Panc1 (cell line): Measurements from ENCODE around the gene PIEZO1. TPM values are rescaled to one million over a fixed set of nuclear protein-coding genes. Genes with fewer than 3 reads are reported as not detected.

Experiments
- ATAC-seq: fragments of 200-7000 bp; cut with Tn5 transposase; 2 replicates; pipeline ENCODE4 v1.9.1; 2020; ENCODE audit warnings: mild to moderate bottlenecking, moderate library complexity
- BruUV-seq: library from RNA; stranded (reverse); fragments of 400-500 nt; replicated peaks from 2 replicates; lab custom pipeline; 2021; lab: Mats Ljungman, UMichigan
- CTCF ChIA-PET: fragments of 300-600 bp; sonication (Branson Sonifier 250); formaldehyde crosslinking; loops from one replicate; lab custom pipeline; 2022; ENCODE audit warnings: antibody characterized with exemption; lab: Charles Lee
- POLR2A ChIA-PET: fragments of 300-600 bp; sonication (Branson Sonifier 250); formaldehyde crosslinking; loops from one replicate; lab custom pipeline; 2022; ENCODE audit warnings: antibody characterized with exemption; lab: Charles Lee
- DNase-seq: peaks from one replicate; pipeline ENCODE4 v3.0.0-alpha.2; 2010; ENCODE audit warnings: low read depth, low spot score
- H3K27ac ChIP-seq: 2 replicates; pipeline ENCODE4 v1.5.1; 2011; ENCODE audit warnings: mild to moderate bottlenecking, low read length, inconsistent platforms
- H3K27me3 ChIP-seq: fragments of 200-500 bp; sonication (Bioruptor generic); 2 replicates; pipeline ENCODE4 v1.6.0; 2014; ENCODE audit warnings: low read length, inconsistent platforms; ENCODE audit not compliant: control insufficient read depth, insufficient read depth
- H3K36me3 ChIP-seq: fragments of 200-500 bp; sonication (Bioruptor generic); 2 replicates; pipeline ENCODE4 v1.5.1; 2014; ENCODE audit warnings: inconsistent platforms, mild to moderate bottlenecking, low read length, moderate library complexity; ENCODE audit not compliant: control insufficient read depth, insufficient read depth
- H3K4me1 ChIP-seq: 2 replicates; pipeline ENCODE4 v1.5.1; 2011; ENCODE audit warnings: inconsistent platforms, mild to moderate bottlenecking, low read length, moderate library complexity; ENCODE audit not compliant: control insufficient read depth, insufficient read depth
- H3K4me3 ChIP-seq, 2 experiments: 2 replicates each; pipeline ENCODE4 v1.5.1; 2011 to 2012; ENCODE audit warnings: low read depth in 2 of 2, low read length in 2 of 2, mild to moderate bottlenecking in 2 of 2, inconsistent platforms in 1 of 2, moderate library complexity in 1 of 2
- H3K9me3 ChIP-seq: fragments of 200-500 bp; sonication (Bioruptor generic); 2 replicates; pipeline ENCODE4 v1.5.1; 2014; ENCODE audit warnings: low read depth, mild to moderate bottlenecking, inconsistent platforms, low read length, moderate library complexity; ENCODE audit not compliant: control insufficient read depth, insufficient read depth
- CTCF ChIP-seq: fragments of 450-650 bp; IDR thresholded peaks from 2 replicates; pipeline ENCODE4 v1.5.1; 2017; ENCODE audit warnings: mild to moderate bottlenecking
- POLR2AphosphoS5 ChIP-seq: IDR thresholded peaks from 2 replicates; pipeline ENCODE4 v1.6.1; 2012; ENCODE audit warnings: mild to moderate bottlenecking, low read depth, low read length, moderate library complexity
- REST ChIP-seq, 2 experiments: IDR thresholded peaks; 2 replicates each; pipeline ENCODE4 v1.6.1; 2011 to 2012; ENCODE audit warnings: low read depth in 2 of 2, control low read depth in 1 of 2, low read length in 1 of 2, mild to moderate bottlenecking in 1 of 2, moderate library complexity in 1 of 2; ENCODE audit not compliant: insufficient read depth in 1 of 2
- SIN3A ChIP-seq: IDR thresholded peaks from 2 replicates; pipeline ENCODE4 v1.6.1; 2012; ENCODE audit warnings: low read depth, mild to moderate bottlenecking, low read length, moderate library complexity, borderline replicate concordance; ENCODE audit not compliant: insufficient read depth
- TCF7L2 ChIP-seq: IDR thresholded peaks from 2 replicates; pipeline ENCODE4 v1.6.1; 2011; ENCODE audit warnings: mild to moderate bottlenecking, low read depth, low read length, inconsistent platforms
- in situ Hi-C: cut with HindIII; loops from 2 replicates; pipeline ENCODE4 v1.10.0; 2016; ENCODE audit warnings: low sequenced_read_pairs, low pct_unique_long_range_greater_than_20kb
- intact Hi-C: fragments of 100-400 bp; cut with micrococcal nuclease; formaldehyde crosslinking; loops from one replicate; pipeline ENCODE4 v1.10.0; 2022; ENCODE audit not compliant: unreplicated experiment
- total RNA-seq: library from RNA; stranded (reverse); gene quantifications from one replicate; pipeline ENCODE4 v1.2.1, GENCODE V29; 2021; ENCODE audit not compliant: unreplicated experiment

PIEZO1 gene
- total RNA-seq, 1 experiment from 2014 or later = 175 TPM

GRCh38 chr16:88819126-88819525 lies 34.1 kb upstream of the PIEZO1 start:
- Histone ChIP-seq H3K27me3 (no peaks in the 10 kb centered on the region), H3K4me3 (no peak overlapping the region), H3K9me3 (no peaks in the 10 kb centered on the region), H3K36me3 (no peaks in the 10 kb centered on the region), H3K27ac (no peak overlapping the region), H3K4me1 (no peaks in the 10 kb centered on the region)
- no peak for ATAC-seq
- no peak for DNase-seq
- in situ Hi-C loops (no loop called here), intact Hi-C loops (loop anchor here (10.0 kb wide), 1 partner anchor 346 kb away; no protein-coding TSS in a partner anchor)
- BruUV-seq = no TSS peak
- CTCF ChIA-PET = no interaction called here
- no peak for TF ChIP-seq SIN3A
- TF ChIP-seq POLR2AphosphoS5 = no peak
- no peak for TF ChIP-seq TCF7L2
- no peak for TF ChIP-seq CTCF
- no peak for TF ChIP-seq REST (IDR thresholded peaks at IDR 0.05; ENCODE audit: insufficient read depth in 1 of 2, low read depth in 2 of 2, low read length in 1 of 2)
- POLR2A ChIA-PET = no interaction called here

- POLR2A ChIA-PET = no interaction called here
Observed at GRCh38 chr16:88818575-88818874, 33.5 kb upstream of the PIEZO1 start.

More at GRCh38 chr16:88818575-88818874, 33.5 kb upstream of the PIEZO1 start:
- Histone ChIP-seq H3K27ac (no peak overlapping the region), H3K27me3 (no peaks in the 10 kb centered on the region), H3K4me3 (no peak overlapping the region), H3K9me3 (no peaks in the 10 kb centered on the region), H3K4me1 (no peaks in the 10 kb centered on the region; the same call in 1 of the 2 replicates), H3K36me3 (no peaks in the 10 kb centered on the region)
- BruUV-seq = no TSS peak
- ATAC-seq (no peak), DNase-seq (no peak)
- TF ChIP-seq SIN3A = no peak
- TF ChIP-seq CTCF = no peak
- TF ChIP-seq TCF7L2 = no peak
- no peak for TF ChIP-seq REST (IDR thresholded peaks at IDR 0.05; ENCODE audit: insufficient read depth in 1 of 2, low read depth in 2 of 2, low read length in 1 of 2)
- no peak for TF ChIP-seq POLR2AphosphoS5
- in situ Hi-C loops = no loop called here
- intact Hi-C loops = loop anchor here (10.0 kb wide), 1 partner anchor 346 kb away; no protein-coding TSS in a partner anchor
- CTCF ChIA-PET = no interaction called here
